EL (cell line): ENCODE data around the gene WNT3.
"Not testable (repeated sequence)": the region's sequence is repeated elsewhere in the genome, so short reads cannot be mapped to it uniquely, and the experiment has no call there.

Experiments
- DNase-seq: peaks from one replicate; pipeline ENCODE4 v3.0.0-alpha.2; 2016

WNT3 gene

GRCh38 chr17:46782250-46782953 lies 36.1 kb downstream of the WNT3 start:
- peak; percentile 48 for DNase-seq

DNA sequence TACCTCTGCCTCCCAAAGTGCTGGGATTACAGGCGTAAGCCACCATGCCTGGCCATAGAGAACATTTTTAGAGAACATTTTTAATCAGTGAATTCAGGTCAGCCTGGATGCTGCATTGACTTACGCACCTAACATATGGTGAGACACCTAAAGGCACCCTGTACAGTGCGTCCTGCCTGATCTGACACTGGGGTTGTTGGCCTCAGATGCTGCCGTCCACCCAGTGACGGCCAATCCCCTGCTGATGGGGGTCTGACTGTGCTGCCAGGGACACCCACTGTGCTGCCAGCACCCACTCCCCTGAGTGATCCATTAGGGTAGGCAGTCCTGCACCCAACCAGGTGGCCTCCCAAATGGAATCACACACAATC lies 38.5 kb downstream of the WNT3 start:
- DNase-seq: no peak

DNA sequence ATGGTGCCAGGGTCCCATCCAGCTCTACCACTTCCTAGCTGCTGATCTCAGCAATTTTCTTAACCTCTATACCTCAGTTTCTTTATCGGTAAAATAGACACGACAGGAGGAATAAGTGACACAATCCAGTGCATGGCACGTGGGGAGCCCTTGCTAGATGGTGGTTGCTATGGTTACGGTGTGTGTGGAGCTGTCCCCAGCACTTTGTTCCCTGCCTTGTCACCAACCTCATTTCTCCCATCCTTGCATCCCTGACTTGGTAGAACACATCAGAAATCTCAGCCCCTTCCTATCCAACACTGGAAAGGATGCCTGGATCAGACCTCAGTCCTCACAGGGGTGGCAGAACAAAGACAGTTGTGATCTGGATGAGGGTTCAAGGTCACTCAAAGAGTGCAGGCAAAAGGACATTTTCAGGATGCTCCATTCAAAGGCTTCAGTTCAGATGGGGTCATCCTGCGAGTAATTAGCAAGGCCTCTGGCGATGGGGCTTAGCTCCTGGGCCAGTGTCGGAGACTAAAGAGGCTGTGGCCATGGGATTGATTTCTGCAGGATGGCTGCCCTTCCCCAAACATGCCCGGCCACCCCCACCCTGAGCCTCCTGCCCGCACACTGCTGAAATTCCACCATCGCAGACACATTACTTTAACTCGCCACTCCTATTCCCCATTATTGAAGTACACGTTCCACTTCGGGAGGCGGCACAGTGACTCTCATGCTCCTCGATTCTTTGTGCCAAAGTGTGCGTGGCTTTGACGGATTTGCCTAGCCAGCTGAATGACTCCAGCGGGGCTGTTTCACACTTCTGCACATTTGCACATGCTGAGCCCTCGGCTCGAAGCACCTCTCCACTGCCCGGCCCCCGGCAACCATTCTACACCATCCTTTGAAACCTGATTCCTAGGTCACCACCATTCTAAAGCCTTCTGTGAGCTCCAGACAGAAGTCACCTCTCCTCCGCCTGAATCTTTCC lies 40.3 kb downstream of the WNT3 start:
- no peak for DNase-seq

GRCh38 chr17:46776298-46777005 lies 42.0 kb downstream of the WNT3 start:
- no peak for DNase-seq

DNA sequence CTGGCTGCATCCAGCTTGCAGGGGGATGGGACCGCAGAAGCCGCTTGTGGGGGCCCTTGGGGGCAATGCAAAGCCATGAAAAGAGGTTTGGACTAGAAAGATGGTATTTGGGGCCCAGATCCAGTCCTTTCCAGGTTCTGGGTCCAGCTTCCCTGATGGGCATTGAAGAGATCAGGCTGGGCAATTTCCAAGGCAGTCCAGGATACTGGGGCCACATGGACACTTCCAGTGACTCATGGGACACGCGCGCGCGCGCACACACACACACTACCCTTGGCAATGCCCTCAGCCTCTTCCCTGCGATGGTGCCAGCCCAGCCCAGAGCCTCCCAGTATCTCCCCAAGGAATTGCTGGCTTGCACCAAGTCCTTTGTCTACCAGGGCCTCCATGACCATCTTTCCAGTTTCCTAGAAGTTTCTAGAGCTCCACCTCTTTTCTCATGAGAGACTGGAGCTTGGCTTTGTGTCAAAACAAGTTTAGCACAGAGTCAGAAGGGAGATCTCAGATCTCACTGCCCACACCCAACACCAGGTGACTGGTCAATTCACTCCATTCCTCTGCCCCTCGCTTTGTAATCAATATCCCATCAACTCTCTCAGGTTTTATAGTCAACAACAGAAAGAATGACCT lies 44.3 kb downstream of the WNT3 start:
- DNase-seq: no peak

DNA sequence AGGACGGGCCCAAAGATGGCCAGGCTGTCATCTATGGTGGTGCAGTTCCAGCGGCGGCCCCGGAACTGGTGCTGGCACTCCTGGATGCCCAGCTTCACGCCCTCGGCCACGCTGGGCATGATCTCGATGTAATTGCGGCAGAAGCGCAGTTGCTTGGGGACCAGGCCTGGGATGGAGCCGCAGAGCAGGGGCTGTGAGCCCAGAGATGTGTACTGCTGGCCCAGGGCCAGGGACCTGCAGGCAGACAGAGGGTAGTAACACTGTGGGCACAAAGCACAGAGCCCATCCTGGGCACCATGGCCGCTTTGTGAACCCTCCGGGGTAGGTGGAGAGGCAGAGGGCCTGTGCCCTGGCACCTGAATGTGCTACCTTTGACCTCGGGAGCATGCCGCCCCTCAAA lies 44.8 kb downstream of the WNT3 start:
- no peak for DNase-seq

- DNase-seq: no peak
These were observed 45.3 kb downstream of the WNT3 start for GRCh38 chr17:46773221-46773605.

GRCh38 chr17:46772475-46773220 lies 45.8 kb downstream of the WNT3 start:
- DNase-seq: no peak

- peak; percentile 69 for DNase-seq
These were observed 46.7 kb downstream of the WNT3 start for GRCh38 chr17:46771561-46772474.

- peak; percentile 65 for DNase-seq
These were observed 47.5 kb downstream of the WNT3 start for GRCh38 chr17:46770818-46771560.

GRCh38 chr17:46770439-46770817 lies 48.1 kb downstream of the WNT3 start:
- no peak for DNase-seq

GRCh38 chr17:46769531-46770438 lies 48.7 kb downstream of the WNT3 start:
- DNase-seq: peak; percentile 42

DNA sequence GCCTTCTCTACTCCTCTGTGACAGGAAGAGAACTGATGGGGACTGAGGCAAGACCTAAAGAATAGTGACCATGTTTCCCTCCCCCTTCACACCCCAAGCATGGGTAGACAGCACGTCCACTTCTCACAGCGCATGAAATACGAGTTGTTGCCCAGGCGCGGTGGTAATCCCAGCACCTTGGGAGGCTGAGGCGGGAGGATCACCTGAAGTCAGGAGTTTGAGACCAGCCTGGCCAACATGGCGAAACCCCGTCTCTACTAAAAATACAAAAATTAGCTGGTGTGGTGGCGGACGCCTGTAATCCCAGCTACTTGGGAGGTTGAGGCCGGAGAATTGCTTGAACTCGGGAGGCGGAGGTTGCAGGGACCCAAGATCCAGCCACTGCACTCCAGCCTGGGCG lies 49.6 kb downstream of the WNT3 start:
- DNase-seq: not testable (repeated sequence)

- no peak for DNase-seq
These were observed 50.0 kb downstream of the WNT3 start for GRCh38 chr17:46768540-46768870.

DNA sequence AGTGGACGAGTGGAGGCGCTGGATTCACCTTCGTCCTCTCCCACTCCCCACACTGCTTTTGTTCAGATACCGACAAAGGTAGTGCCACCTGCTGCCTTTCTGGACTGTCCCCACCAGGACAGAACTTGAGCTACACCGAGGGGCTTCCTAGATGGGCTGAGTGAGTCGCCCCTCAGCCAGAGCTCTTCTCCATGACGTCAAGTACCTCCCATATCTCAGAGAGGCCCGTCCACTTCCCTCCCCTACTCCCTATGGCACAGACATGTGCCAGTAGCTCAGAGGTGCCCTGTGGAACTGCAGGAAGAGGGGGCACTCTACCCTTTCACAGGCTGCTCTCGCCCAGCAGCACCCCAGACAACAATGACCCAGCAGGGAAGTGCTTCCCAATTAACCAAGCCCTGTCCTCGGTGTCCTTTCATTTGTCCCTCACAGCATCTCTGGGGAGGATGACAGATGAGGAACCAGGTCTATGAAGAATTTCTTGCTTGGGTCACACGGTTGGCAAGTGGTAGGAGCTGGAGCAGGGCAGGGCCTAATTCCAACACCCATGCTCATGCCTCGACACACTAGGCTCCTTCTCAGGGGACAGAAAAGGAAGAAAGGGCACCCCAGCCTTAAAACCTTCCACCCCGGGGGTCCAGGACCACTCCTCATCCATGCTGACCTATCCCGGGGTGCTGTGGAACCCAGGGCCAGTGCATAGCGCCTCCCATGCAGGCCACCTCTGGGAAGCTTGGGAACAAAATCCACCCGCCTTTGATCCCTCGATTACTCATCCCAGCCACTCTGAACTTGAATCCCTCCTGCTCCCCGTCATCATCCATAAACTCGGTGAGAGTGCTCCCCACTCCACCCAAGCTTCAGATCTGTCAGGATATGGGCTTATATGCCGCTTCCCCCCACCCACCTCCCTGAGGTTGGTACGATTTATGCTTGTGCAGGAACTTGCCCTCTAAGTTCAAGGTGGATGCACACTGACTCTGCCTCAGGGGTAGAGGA lies 51.7 kb downstream of the WNT3 start:
- DNase-seq: no peak

- DNase-seq: no peak
These were observed 53.0 kb downstream of the WNT3 start for GRCh38 chr17:46765453-46765852.

GRCh38 chr17:46764709-46765401 lies 53.6 kb downstream of the WNT3 start:
- DNase-seq: peak; percentile 99
